ENCODE data around the gene APBB2.

APBB2 gene

DNA sequence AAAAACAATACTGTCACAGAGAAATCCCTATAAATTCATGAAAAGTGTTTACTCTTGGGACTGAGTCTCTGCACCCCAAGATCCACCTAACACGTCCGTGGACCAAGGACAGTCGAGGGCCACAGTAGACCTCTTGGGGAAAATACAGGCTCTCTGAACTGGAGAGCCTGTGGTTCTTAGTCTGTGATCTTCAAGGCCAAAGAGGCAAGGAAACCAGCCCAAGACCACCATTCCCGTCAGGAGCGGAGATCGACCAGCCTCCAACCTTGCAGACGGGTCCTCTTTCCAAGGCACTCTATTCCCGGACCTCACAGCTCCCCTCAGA lies 1.6 kb upstream of the APBB2 start:
- DNase-seq (ENCODE audit: low read depth in 2 of 2), result no peak

DNA sequence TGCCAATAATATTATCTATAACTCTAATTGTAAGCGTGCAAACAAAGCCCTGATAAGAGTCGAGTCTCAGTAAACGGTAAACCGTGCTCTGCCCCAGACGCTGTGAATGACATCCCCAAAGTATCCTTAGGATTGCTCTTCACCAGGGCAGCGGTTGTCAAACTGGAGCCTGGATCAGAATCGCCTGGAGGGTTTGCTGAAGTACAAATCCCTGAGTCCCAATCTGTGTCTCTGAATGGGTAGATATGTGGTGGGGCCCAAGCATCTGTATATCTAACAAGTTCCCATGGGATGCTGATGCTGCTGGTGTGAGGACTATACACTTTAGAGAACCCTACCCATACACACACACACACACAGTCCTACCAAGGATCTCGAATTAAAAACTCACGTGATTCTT lies 813 bp upstream of the APBB2 start:
- no peak for DNase-seq (ENCODE audit: low read depth in 2 of 2)

DNA sequence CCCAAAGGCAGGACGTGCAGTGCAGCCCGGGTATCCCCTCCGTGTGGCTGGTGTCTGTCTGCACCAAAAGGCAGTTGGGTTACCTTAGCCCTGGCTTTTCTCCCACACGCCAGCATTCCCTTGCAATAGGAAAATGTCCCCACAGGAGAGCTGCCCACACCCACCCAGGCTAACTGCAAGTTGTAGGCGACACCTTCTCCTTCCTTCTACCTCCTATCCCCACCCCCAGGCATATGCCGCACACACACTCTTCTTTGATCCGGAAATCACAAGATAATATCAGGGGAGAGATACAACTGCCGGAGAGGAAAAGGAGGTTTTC lies 444 bp upstream of the APBB2 start:
- DNase-seq (ENCODE audit: low read depth in 2 of 2), result no peak

DNA sequence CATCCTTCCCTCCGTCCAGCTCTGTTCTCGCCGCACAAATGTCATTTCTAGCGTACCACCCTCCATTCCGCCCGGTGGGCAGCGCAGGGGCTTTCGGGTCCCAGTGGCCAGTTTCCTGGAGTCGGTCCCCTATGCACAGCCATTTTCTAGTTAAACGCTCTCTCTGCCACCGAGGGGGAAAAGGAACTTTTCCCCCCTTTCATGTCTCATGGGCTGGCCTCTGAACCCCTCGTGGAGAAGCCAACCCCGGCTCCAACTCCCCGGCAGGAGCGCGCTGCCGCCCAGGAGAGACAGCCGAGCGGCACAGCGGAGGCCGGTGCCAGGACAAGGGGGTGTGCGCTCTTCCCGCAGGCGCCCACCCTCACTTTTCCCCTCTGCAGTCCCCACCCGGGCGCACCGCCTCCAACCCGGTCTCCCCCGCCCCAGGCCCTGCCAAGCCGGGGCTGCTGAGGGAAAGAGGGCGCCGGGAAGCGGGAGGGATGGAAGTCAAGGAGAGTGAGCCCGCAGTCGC lies 662 bp downstream of the APBB2 start:
- DNase-seq (ENCODE audit: low read depth in 2 of 2), result no peak

DNA sequence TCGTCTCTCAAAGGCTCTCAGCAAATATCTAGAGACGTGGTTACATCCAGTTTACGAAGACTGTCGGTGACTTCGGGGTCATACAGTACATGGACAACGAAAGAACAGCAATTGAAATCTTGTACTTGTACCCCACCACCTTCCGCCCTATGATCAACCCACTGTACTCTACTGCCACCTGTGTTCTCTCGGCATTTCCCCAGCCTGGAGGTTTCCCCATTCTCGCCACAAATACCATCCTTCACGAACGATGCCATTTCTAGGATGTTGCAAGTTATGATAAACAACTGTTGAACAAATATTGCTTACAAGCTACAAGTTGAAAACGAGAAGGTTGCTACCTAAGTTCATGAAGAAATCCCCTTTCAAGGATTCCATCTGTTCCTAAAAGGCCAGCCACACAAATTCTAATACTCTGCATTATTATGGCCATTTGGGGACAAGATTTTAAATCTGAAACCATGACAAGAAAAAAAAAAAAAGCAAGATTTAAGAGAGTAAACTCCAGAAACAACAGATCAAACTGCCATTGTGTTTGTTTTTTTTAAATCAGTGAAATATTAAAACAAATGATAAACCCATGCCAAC lies 1.6 kb downstream of the APBB2 start:
- no peak for DNase-seq (ENCODE audit: low read depth in 2 of 2)

DNA sequence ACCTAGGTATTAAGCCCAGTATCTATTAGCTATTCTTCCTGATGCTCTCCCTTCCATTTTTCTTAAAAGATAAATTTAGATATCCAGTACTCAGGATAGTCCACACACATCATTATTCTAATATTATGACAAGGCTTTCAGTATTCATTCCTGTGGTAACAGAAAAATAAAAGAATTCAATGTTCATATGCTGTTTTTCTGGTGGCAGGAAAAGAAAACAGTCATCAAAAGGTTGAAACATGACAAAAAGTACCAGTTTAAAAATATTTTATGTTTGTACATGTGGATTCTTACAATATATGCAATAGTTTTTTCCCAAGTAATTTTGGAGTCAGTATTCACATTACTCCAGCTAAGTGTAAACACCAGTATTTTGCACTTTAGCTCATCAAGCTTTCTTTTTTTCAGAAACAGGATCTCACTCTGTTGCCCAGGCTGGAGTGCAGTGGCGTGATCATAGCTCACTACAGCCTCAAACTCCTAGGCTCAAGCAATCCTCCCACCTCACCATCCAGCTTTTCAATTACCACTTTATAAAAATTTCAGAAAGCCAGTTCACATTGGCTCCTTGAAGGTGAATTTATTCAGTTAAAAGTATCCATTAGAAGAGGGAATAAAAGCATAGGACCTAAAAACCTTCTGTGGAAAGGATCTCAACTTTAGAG lies 2.3 kb downstream of the APBB2 start:
- no peak for DNase-seq (ENCODE audit: low read depth in 2 of 2)

DNA sequence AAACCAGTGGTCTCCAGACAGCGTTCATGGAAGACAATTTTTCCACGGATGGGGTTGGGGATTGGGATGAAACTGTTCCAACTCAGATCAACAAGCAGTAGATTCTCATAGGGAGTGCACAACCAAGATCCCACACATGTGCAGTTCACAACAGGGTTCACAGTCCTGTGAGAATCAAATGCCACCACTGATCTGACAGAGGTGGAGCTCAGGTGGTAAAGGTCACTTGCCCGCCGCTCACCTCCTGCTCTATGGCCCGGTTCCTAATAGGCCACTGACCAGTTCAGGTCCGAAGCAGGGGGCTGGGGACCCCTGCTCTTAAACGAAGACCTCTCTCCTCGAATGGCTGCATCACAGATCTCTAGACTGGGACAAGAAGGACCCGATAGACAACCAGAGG lies 4.4 kb downstream of the APBB2 start:
- DNase-seq (ENCODE audit: low read depth in 2 of 2), result no peak

DNA sequence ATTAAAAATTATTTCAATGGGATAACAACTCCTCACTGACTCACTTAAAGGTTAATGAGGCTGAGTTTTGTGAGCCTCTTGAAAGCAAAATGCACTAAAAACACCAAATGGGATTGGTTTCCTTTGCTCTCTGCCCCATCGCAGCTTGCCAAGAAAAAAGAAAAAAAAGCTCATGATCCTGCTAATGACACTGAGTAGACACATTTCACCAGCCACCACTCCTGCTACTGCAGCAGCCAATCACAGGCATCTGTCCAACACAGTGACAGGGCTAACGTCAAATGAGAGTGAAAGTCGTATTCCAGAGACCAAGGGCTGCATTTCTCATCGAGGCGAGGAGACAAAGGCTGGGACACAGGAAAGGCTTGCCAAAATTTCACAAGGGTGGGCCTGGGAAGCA lies 5.2 kb downstream of the APBB2 start:
- no peak for DNase-seq (ENCODE audit: low read depth in 2 of 2)

DNA sequence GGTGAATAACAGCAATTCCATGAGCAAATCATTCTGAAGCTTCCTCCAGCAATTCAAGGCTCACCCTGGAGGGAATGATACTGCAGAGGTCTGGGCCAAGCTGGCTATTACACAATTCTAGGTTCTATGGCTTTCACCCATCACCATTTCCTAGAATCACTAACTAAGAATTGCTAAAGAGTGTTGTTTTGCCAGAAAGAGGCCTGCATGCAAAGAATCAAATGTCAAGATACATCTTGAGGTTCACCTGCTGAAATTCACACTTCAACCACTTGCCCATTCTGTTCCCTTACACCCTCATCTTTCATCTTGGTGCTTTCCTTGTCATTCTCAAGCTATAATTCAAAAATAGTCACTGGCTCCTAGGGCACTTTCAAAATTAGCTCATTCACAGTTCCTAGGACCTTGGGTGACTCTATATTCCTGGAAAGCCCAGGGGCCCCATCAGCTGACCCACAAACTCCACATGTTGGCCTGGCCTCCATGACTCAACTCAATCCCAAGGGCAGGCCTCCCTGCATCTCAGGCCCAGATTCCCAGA lies 7.0 kb downstream of the APBB2 start:
- no peak for DNase-seq (ENCODE audit: low read depth in 2 of 2)

DNA sequence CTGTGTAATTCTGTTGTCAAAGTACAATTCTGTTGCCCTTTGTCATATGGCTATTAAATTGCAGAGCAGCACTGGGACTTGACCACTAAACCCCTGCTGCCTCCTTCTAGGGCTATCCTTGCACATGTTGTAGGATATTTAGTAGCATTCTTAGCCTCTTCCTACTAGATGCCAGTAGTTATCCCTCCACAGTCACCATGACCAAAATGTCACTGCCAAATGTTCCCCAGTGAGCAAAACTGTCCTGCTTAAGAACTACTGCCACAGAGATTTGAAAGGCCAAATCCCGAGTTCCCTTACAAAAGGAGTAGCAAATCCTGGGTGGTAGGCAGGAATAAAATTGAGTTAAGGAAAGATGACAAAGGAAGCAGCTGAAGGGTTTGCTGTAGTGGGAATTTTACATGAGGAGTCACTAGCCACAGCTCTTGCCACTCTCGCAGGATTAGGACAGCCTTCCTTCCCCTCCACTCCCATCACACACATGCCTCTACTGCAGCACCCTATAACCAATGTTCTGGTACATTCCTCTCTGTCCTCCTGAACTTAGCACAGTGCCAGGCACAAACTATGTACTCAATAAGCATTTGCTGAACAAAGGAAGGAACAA lies 8.4 kb downstream of the APBB2 start:
- no peak for DNase-seq (ENCODE audit: low read depth in 2 of 2)

DNA sequence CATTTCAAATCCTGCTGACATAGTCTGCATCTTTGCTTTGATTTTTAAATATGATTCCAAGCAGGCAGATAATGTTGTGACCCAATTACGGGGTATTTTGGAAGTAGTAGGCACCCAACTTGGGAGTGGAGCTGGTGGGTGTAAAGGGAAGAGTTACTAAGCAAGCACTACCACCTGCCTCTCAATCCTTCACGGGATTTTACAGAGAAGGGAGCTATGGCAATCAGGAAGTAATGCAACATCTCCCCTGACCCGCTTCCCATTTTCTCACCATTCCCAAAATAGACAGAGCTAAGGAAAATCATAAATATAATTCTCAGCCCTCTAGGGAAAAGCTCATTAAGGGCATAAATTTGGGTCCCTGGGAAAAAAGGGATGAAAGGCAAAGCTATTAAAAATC lies 9.2 kb downstream of the APBB2 start:
- DNase-seq (ENCODE audit: low read depth in 2 of 2), result no peak

DNA sequence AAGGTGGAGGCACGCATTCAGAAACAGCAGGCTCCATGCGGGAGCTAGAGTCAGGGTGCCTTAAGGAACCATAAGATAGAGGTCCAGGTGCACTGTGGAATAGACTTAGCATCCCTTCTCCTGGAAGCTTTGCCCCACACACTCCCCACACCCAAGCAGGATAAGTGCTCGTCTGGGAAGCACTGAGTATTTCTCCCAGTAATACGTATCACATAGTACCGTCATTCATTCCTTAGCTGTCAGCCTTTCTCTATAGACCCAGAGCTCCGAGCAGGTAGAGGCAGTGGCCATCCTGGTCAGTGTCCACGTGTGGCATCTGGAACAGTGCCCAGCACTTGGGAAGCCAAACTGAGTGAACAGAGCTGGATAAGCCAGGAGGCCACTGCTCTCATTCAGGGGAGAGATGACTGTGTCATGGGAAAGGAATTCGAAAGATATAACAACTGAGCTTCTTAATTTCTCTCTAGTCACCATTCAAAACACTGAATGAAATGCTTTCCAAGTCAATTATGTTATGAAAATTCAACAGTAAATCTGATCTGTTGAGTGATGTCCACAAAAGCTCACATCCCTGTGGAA lies 9.9 kb downstream of the APBB2 start:
- no peak for DNase-seq (ENCODE audit: low read depth in 2 of 2)

DNA sequence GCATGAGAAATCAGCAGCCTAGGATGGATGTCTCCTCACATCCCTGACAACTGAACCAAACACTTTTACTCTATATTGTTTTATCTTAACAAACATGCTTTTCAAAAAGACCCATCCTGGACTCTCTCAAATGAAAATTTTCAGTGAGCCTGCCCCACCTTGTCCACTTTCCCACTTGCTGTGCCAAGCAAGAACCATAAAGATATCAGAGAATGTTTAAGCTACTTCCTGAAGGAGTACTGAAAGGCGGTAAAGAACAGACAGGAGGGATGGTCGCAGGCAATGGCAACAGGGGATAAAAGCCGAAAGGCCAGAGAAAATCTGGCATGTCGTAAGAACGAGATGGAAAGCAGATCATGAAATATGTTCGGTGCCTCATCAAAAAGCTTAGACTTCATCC lies 10.5 kb downstream of the APBB2 start:
- no peak for DNase-seq (ENCODE audit: low read depth in 2 of 2)

DNA sequence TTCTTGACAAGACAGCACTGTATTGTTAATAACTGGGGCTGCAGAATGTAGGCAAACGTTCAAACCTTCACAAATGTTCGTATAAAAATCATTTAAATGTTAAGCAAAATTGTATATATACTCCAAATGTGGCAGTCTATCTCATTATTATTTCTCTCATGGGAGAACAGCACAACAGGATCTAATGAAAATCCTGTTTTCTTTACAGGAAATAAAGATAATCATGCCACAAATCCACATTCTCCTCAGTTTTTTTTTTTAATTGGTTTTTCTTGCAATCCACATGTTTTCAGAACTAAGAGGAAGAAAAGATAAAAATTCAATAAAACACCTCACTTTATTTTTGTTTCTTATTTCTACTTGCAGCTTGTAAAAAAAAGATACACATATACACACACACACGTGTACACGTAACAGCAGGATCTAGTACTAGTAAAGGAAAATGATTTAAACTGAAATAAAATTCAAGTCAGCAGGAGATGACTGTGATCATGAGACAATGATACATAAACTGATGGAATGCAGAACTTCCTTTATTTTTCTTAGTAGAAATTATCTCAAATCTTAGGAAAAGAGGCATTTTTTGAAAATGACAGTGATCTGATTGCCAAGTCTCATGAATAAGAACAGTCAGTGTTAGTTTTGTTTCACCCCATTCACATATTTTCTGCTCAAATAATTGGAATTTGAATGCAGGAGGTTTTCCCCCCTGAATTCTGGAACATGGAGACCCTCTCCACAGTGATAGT lies 11.3 kb downstream of the APBB2 start:
- DNase-seq (ENCODE audit: low read depth in 2 of 2), result no peak

DNA sequence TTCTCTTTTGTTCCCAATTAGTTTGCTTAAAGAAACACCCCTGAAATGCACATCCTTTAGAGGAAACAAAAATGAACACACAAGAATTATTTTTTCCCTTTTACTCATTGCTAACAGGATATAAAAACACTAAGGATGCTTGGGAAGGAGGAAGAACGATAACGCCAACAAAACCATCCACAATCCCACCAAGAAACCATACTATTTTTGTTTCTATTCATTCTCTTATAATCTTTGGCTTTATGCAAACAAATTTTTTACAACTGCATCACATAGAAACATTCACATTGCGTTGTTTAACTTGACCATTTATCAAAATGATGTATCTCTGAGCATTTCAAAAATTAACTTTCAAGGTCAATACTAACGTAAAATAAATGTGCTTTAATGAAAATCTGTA lies 12.0 kb downstream of the APBB2 start:
- DNase-seq (ENCODE audit: low read depth in 2 of 2), result no peak

DNA sequence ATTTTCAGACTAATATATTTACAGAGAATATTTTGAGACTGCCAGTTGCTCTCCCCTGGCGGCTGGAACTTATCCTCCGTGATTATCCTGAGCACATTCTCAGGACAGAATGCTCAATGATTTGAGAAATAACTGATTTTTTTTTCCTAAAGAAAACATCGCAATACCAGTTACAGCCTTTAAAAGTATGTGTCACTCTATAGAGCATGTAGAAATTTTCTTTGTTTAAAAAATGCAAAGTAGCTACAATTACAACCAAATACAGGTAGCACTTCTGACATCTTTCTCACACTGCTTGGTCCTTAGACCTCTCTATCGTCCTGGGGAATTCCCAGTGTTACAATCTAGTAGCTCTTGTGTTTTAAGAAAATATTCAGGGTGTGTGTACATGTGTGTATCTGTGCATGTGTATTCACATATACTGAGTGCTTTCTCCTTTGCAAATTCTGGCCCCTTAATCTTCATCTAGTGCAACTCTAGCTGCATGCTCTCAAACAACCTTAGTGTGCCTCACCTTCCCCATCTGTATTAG lies 13.8 kb downstream of the APBB2 start:
- no peak for DNase-seq (ENCODE audit: low read depth in 2 of 2)

DNA sequence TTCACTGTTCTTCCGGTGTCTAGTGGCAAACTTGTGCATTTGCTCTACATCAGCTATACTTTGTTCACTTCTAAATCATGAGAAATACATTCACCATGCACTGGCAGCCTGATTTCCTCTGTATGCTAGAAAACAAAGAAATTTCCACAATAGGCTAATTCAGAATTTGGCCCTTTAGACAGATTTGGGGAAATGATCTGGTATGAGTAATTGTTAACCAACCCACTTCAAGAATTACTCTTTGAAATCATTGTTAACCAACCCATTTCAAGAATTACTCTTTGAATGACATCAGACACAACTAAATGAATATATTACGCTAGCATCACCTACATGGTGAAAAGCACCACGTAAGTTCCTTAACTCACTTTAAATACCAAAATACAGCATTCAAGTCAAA lies 14.6 kb downstream of the APBB2 start:
- no peak for DNase-seq (ENCODE audit: low read depth in 2 of 2)

DNA sequence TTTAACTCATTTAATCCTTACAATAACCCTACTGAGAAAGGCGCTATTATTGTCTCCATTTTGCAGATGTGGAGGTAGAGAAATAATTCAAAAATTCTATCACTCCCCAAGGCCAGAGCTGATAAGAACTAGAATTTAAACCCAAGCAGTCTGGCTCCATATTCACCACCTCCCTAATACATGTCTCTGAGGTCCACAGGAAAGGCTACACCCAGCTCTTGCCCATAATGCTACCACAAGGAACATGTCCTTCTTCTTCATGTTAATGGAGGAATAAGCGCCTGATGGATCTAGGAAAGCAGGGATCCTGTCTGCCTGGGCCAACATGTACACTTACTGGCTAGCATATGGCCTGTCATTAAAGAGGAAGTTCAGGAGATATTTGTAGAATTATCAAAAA lies 16.3 kb downstream of the APBB2 start:
- no peak for DNase-seq (ENCODE audit: low read depth in 2 of 2)

DNA sequence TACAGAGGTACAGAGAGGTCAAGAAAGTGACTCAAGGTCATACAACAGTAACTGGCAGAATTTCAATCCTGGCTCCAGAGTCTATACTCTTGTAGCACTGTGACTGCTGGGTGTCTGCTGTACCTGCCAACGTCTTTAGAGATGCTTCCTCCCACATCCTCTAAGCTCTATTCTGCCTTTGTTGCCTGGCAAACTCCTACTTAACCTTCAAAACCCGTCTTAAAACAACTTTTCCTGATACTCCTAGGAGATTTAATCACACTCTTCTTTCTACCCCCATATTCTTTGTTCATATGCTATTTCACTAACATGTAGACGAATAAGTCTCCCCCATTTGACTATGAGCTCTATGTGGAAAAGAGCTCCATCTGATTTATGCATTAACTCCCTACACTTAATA lies 16.8 kb downstream of the APBB2 start:
- DNase-seq (ENCODE audit: low read depth in 2 of 2), result no peak

DNA sequence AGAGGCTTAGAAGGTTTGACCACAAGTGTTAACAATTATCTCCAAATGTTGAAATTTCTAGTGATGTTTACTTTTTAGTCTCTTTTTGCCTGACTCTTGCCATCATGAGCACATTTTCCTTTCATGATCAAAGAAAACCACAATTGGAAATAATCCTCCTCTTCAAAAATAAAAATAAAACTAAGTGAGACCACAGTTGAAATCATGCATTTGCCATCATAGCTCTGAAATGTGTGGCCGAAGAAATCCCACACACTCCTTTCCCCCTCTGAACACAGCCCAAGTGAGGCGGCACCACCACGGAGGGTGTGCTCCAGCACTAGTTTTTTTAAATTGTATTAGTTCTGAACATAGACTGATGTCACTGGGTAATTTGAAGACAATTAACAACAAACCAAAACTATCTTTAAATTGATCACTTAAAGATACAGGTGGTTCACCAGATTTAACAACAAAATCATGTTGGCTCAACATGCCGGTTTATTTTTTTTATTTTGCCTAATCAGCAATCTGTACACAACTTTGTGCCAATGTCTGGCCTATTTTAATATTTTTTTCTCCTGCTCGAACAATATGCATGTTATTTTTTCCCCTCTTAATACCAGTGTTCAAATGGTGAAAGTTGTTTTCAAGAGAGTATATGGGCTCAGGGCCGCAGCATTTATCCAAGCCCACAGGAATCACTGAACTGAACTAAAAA lies 17.6 kb downstream of the APBB2 start:
- DNase-seq (ENCODE audit: low read depth in 2 of 2), result no peak

DNA sequence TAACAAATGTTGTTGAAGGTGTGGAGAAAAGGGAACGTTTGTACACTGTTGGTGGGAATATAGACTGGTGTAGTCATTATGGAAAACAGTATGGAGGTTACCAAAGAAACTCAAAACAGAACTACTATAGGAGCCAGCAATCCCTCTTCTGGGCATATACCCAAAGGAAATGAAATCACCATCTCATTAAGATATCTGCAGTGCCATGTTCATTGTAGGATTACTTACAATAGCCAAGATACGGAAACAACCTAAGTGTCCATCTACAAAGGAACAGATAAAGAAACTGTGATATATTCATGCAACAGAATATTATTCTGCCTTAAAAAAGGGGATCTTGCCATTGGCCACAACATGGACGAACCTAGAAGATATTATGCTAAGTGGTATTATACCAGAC lies 22.2 kb downstream of the APBB2 start:
- no peak for DNase-seq (ENCODE audit: low read depth in 2 of 2)

DNA sequence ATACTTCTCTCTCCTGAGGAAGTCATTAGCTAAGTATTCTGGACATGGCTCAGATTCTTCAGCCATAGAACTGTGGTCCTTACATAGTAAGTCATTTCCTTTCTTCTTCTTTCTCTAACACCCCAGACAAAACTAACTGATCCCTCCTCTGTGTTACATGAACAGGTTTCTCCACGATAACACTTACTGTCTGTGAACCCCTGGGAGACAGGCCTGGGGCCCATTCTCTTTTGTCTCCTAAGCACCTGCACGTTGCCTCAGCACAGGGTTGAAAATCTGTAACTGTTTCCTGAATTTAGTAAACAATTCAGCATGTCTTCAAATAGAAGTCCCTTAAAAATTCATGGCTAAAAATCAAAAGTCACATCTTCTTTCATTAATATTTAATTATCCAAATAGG lies 24.7 kb downstream of the APBB2 start:
- no peak for DNase-seq (ENCODE audit: low read depth in 2 of 2)

All from fibroblast of skin of left biceps (primary cell).